Effector memory CD4-positive, alpha-beta T cell (primary cell): ENCODE measurements around the gene TMCC2.
"Not testable (repeated sequence)": the region's sequence is repeated elsewhere in the genome, so short reads cannot be mapped to it uniquely, and the experiment has no call there.

Source experiments
- DNase-seq, 3 donors: peaks; one replicate each; pipeline ENCODE4 v3.0.0-alpha.2; 2020
- H3K27ac ChIP-seq: 2 replicates; pipeline ENCODE4 v1.7.0; 2013; ENCODE audit warnings: mild to moderate bottlenecking, low read length, moderate library complexity; ENCODE audit not compliant: insufficient read depth, poor library complexity, severe bottlenecking
- H3K27me3 ChIP-seq: replicated peaks from 2 replicates; pipeline ENCODE4 v1.7.0; 2013; ENCODE audit warnings: mild to moderate bottlenecking, low read length; ENCODE audit not compliant: insufficient read depth, control insufficient read depth, poor library complexity, severe bottlenecking
- H3K36me3 ChIP-seq: 2 replicates; pipeline ENCODE4 v1.7.0; 2013; ENCODE audit warnings: mild to moderate bottlenecking, low read length, moderate library complexity; ENCODE audit not compliant: control insufficient read depth, insufficient read depth
- H3K4me1 ChIP-seq: 2 replicates; pipeline ENCODE4 v1.7.0; 2013; ENCODE audit warnings: low read length, mild to moderate bottlenecking; ENCODE audit not compliant: control insufficient read depth, insufficient read depth, poor library complexity, severe bottlenecking
- H3K4me3 ChIP-seq: 2 replicates; pipeline ENCODE4 v1.7.0; 2013; ENCODE audit warnings: low read length, low read depth, mild to moderate bottlenecking; ENCODE audit not compliant: insufficient read depth, poor library complexity, severe bottlenecking
- H3K9me3 ChIP-seq: 2 replicates; pipeline ENCODE4 v1.7.0; 2013; ENCODE audit warnings: mild to moderate bottlenecking, low read length, moderate library complexity; ENCODE audit not compliant: control insufficient read depth

Gene TMCC2

GRCh38 chr1:205275916-205276688 is 48.4 kb downstream of the TMCC2 start:
- no peak overlapping the region for H3K27ac ChIP-seq
- H3K4me1 ChIP-seq = peaks cover 37% of the 10 kb centered on the region
- no peaks in the 10 kb centered on the region for H3K36me3 ChIP-seq
- H3K27me3 ChIP-seq = no peaks in the 10 kb centered on the region
- H3K9me3 ChIP-seq = no peaks in the 10 kb centered on the region
- DNase-seq = no peak
- H3K4me3 ChIP-seq = no peak overlapping the region

- H3K4me3 ChIP-seq = no peak overlapping the region
- no peak overlapping the region for H3K27ac ChIP-seq
- no peak for DNase-seq
- no peaks in the 10 kb centered on the region for H3K27me3 ChIP-seq
- H3K4me1 ChIP-seq = peaks cover 37% of the 10 kb centered on the region
- no peaks in the 10 kb centered on the region for H3K36me3 ChIP-seq
- H3K9me3 ChIP-seq = no peaks in the 10 kb centered on the region
Measured at GRCh38 chr1:205276689-205277065, 48.9 kb downstream of the TMCC2 start.

GRCh38 chr1:205279986-205280385 is 52.2 kb downstream of the TMCC2 start:
- Histone ChIP-seq H3K4me1 (peaks cover 39% of the 10 kb centered on the region), H3K9me3 (no peaks in the 10 kb centered on the region), H3K36me3 (no peaks in the 10 kb centered on the region), H3K27me3 (no peaks in the 10 kb centered on the region), H3K4me3 (no peak overlapping the region), H3K27ac (no peak overlapping the region)
- DNase-seq = no peak

GRCh38 chr1:205280666-205281395 is 53.1 kb downstream of the TMCC2 start:
- H3K36me3 ChIP-seq, H3K27me3 ChIP-seq, H3K9me3 ChIP-seq, H3K27ac ChIP-seq, H3K4me3 ChIP-seq, DNase-seq: not testable (repeated sequence)
- H3K4me1 ChIP-seq = peaks cover 38% of the 10 kb centered on the region

GRCh38 chr1:205283270-205284147 is 55.8 kb downstream of the TMCC2 start:
- H3K4me1 ChIP-seq = peaks cover 55% of the 10 kb centered on the region
- no peaks in the 10 kb centered on the region for H3K9me3 ChIP-seq
- H3K4me3 ChIP-seq = no peak overlapping the region
- DNase-seq = no peak
- no peaks in the 10 kb centered on the region for H3K27me3 ChIP-seq
- peak overlapping the region; percentile 84 for H3K27ac ChIP-seq
- no peaks in the 10 kb centered on the region for H3K36me3 ChIP-seq

GRCh38 chr1:205284420-205285144 is 56.8 kb downstream of the TMCC2 start:
- Histone ChIP-seq H3K9me3 (no peaks in the 10 kb centered on the region), H3K27me3 (no peaks in the 10 kb centered on the region), H3K27ac (peak overlapping the region; percentile 84), H3K4me1 (peaks cover 52% of the 10 kb centered on the region), H3K4me3 (peak overlapping the region; percentile 40), H3K36me3 (no peaks in the 10 kb centered on the region)
- DNase-seq = peak; percentile 84 to 91 (median 84)

- Histone ChIP-seq H3K27ac (peak overlapping the region; percentile 84), H3K9me3 (no peaks in the 10 kb centered on the region)
Measured at GRCh38 chr1:205285381-205286101, 57.8 kb downstream of the TMCC2 start.

GRCh38 chr1:205286335-205286950 is 58.7 kb downstream of the TMCC2 start:
- Histone ChIP-seq H3K4me3 (peak overlapping the region; percentile 40), H3K9me3 (no peaks in the 10 kb centered on the region), H3K36me3 (no peaks in the 10 kb centered on the region), H3K4me1 (peaks cover 52% of the 10 kb centered on the region), H3K27me3 (no peaks in the 10 kb centered on the region), H3K27ac (peak overlapping the region; percentile 84)
- DNase-seq = peak; percentile 60 to 78 (median 70)

More at GRCh38 chr1:205285381-205286101, 57.8 kb downstream of the TMCC2 start:
- Histone ChIP-seq H3K36me3 (no peaks in the 10 kb centered on the region), H3K27me3 (no peaks in the 10 kb centered on the region), H3K4me3 (peak overlapping the region; percentile 40), H3K4me1 (peaks cover 51% of the 10 kb centered on the region)
- peak; percentile 32 to 49 (median 38) for DNase-seq
